Thyroid gland (tissue), 4 donors: ENCODE results near the gene CBLC. TPM values are rescaled to one million over a fixed set of nuclear protein-coding genes. Genes with fewer than 3 reads are reported as not detected.

Source experiments
- DNase-seq, 2 donors: peaks; one replicate each; pipeline ENCODE4 v3.0.0-alpha.2; 2019
- H3K27ac ChIP-seq, 3 donors: fragments of 200-600 bp; sonication (generic); 1 replicate in 2 of 3; 2 replicates in 1 of 3; pipeline ENCODE4 v1.5.1; 2016 to 2019; ENCODE audit warnings: mild to moderate bottlenecking in 1 of 3, moderate library complexity in 1 of 3
- H3K27me3 ChIP-seq: fragments of 200-600 bp; sonication (generic); one replicate; pipeline ENCODE4 v1.5.1; 2019
- H3K36me3 ChIP-seq, 2 donors: fragments of 200-600 bp; sonication (generic); one replicate each; pipeline ENCODE4 v1.5.1; 2016 to 2019
- H3K4me1 ChIP-seq, 2 donors: fragments of 200-600 bp; sonication (generic); one replicate each; pipeline ENCODE4 v1.5.1; 2017 to 2019
- H3K4me3 ChIP-seq, 3 donors: fragments of 200-600 bp; sonication (generic); replicated peaks in 1 of 3; 1 replicate in 2 of 3; 2 replicates in 1 of 3; pipeline ENCODE4 v1.5.1; 2016; ENCODE audit warnings: mild to moderate bottlenecking in 1 of 3
- H3K9me3 ChIP-seq: fragments of 200-600 bp; sonication (generic); one replicate; pipeline ENCODE4 v1.5.1; 2017
- POLR2A ChIP-seq, 2 donors: fragments of 450-650 bp; IDR thresholded peaks; one replicate each; pipeline ENCODE4 v1.6.1; 2017; ENCODE audit warnings: antibody characterized with exemption in 2 of 2, mild to moderate bottlenecking in 2 of 2, moderate library complexity in 1 of 2
- whole genome bisulfite sequencing, 2 donors: methylation state at CpG; one replicate each; pipeline ENCODE4 v1.1.5; 2017; 5-methylcytosine and 5-hydroxymethylcytosine counted together
- intact Hi-C: fragments of 100-400 bp; cut with DNase I; formaldehyde crosslinking; loops from one replicate; pipeline ENCODE4 v1.15.1; 2023
- total RNA-seq, 4 donors: library from RNA; depleted of rRNA; stranded (reverse); fragments of >200 nt; gene quantifications; one replicate each; pipeline ENCODE4 v1.2.3, GENCODE V29; 2016
- TF ChIP-seq, protein P1 (sequence below), 6 experiments: fragments of 200-600 bp in 3 of 6; fragments of 450-650 bp in 3 of 6; sonication (generic) in 3 of 6; IDR thresholded peaks; one replicate each; pipeline ENCODE4 v1.5.1; 2016 to 2019; ENCODE audit warnings: antibody characterized with exemption in 6 of 6, mild to moderate bottlenecking in 2 of 6, inconsistent platforms in 1 of 6, moderate library complexity in 1 of 6

Gene CBLC
- total RNA-seq, 4 donors from 2014 or later: 2.0 to 5.6 (median 3.1) TPM

DNA sequence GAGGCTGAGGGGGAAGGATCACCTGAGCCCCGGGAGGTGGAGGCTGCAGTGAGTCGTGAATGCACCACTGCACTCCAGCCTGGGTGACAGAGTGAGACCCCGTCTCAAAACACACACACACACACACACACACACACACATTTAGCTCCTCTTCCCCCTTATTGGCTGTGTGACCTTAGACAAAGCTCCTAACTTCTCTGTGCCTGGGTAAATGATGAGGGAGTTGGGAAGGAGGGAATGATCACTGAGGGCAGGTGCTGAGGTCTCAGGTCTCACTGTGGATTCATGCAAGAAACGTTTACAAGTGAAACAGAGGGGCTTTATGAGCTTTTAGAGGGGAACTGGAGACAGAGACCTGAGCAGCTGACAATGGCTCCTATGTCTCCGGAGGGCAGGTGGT is 46.1 kb upstream of the CBLC start:
- H3K27ac ChIP-seq: no peak overlapping the region
- no peak overlapping the region for H3K4me3 ChIP-seq
- no peaks in the 10 kb centered on the region for H3K9me3 ChIP-seq
- no peak for DNase-seq
- WGBS, 2 donors: 77 to 80% methylated on average over 4 to 5 of the region's 5 CpGs
- TF ChIP-seq, protein P1, sequence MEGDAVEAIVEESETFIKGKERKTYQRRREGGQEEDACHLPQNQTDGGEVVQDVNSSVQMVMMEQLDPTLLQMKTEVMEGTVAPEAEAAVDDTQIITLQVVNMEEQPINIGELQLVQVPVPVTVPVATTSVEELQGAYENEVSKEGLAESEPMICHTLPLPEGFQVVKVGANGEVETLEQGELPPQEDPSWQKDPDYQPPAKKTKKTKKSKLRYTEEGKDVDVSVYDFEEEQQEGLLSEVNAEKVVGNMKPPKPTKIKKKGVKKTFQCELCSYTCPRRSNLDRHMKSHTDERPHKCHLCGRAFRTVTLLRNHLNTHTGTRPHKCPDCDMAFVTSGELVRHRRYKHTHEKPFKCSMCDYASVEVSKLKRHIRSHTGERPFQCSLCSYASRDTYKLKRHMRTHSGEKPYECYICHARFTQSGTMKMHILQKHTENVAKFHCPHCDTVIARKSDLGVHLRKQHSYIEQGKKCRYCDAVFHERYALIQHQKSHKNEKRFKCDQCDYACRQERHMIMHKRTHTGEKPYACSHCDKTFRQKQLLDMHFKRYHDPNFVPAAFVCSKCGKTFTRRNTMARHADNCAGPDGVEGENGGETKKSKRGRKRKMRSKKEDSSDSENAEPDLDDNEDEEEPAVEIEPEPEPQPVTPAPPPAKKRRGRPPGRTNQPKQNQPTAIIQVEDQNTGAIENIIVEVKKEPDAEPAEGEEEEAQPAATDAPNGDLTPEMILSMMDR (IDR thresholded peaks at IDR 0.05): no peak
- no peak for TF ChIP-seq POLR2A (IDR thresholded peaks at IDR 0.05)
- no peaks in the 10 kb centered on the region for H3K27me3 ChIP-seq
- H3K4me1 ChIP-seq: peaks cover 4 to 7% of the 10 kb centered on the region in 2 donors
- no peaks in the 10 kb centered on the region for H3K36me3 ChIP-seq
- intact Hi-C loops: no loop called here

DNA sequence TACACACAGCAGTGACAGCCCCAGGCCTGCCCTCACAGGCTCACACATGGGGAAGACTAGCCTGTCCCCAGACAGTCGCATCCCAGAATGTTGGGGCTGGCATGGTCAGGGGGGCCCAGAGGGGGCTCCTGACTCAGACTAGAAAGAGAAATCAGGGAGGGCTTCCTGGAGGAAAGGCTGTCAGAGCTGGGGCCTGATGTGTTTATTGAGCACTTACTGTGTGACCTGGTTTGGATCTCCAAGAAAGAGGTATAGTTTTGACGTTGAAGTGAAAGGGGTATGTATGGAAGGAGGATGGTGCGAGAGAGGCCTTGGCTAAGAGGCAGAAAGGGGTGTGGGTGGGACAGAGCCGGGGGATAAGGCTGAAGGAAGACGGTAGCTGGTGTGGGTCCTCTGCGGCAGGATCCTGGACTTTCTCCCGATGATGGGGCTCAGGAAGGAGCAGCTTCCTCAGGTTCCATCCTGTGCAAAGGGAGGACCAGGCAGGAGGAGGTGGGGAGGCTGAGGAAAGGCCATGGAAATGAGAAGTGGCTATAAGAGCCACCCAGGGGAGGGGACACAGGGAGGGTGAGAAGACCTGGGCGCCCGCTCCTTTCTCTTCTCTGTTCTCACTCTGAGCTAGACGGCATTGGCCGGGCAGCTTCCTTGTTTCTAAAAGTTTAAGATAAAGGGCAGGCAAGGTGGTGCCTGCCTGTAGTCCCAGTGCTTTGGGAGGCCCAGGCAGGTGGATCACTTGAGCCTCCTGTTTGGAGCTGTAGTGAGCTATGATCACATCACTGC is 45.3 kb upstream of the CBLC start:
- no peaks in the 10 kb centered on the region for H3K36me3 ChIP-seq
- intact Hi-C loops: no loop called here
- H3K4me3 ChIP-seq: no peak overlapping the region
- H3K4me1 ChIP-seq: peaks cover 12 to 15% of the 10 kb centered on the region in 2 donors
- 77 to 81% methylated on average over 11 of the region's 11 CpGs for WGBS, 2 donors
- DNase-seq: no peak
- no peak overlapping the region for H3K27ac ChIP-seq
- TF ChIP-seq POLR2A (IDR thresholded peaks at IDR 0.05): no peak
- TF ChIP-seq, protein P1 (IDR thresholded peaks at IDR 0.05): no peak
- H3K27me3 ChIP-seq: no peaks in the 10 kb centered on the region
- no peaks in the 10 kb centered on the region for H3K9me3 ChIP-seq

DNA sequence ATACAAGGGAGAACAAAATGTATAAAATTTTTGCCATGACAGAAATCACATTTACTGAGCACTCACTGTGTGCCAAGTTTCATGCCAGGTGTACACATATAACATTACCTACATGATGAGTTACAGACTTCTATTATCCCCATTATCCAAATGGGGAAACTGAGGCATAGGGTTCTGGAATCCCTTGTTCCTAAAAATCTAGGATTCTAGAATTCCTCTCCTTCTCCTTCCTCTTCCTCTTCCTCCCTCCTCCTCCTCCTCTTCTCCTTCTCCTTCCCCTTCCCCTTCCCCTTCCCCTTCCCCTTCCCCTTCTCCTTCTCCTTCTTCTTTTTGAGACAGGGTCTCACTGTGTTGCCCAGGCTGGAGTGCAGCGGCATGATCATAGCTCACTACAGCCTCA is 43.3 kb upstream of the CBLC start:
- H3K4me3 ChIP-seq: no peak overlapping the region
- peaks cover 26 to 33% of the 10 kb centered on the region in 2 donors for H3K4me1 ChIP-seq
- 0 to 43% methylated on average over 1 of the region's 1 CpG for WGBS, 2 donors
- TF ChIP-seq, protein P1 (IDR thresholded peaks at IDR 0.05): no peak
- TF ChIP-seq POLR2A (IDR thresholded peaks at IDR 0.05): no peak
- no peaks in the 10 kb centered on the region for H3K27me3 ChIP-seq
- no peaks in the 10 kb centered on the region for H3K9me3 ChIP-seq
- no peak for DNase-seq
- no peak overlapping the region for H3K27ac ChIP-seq
- H3K36me3 ChIP-seq: no peaks in the 10 kb centered on the region
- intact Hi-C loops: no loop called here

DNA sequence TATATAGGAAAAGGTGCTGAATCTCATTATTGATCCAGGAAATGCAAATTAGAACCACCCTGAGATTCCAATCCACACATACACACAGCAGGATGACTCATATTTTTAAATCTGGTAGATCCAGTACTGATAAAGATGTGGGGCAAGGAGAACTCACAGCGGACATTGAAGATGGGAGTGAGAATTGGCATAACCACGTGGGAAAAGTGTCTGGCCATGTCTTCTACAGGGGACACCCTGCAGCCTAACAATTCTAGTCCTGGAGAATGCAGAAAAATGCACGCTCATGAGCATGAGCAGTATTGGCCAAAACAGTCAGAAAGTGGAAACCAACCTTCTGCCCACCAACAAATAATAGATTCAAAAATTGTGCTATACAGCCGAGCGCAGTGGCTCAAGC is 42.7 kb upstream of the CBLC start:
- no peaks in the 10 kb centered on the region for H3K36me3 ChIP-seq
- DNase-seq: no peak
- TF ChIP-seq, protein P1 (IDR thresholded peaks at IDR 0.05): no peak
- no peak for TF ChIP-seq POLR2A (IDR thresholded peaks at IDR 0.05)
- intact Hi-C loops: no loop called here
- H3K9me3 ChIP-seq: no peaks in the 10 kb centered on the region
- 80 to 92% methylated on average over 5 of the region's 5 CpGs for WGBS, 2 donors
- no peak overlapping the region for H3K27ac ChIP-seq
- peaks cover 29 to 40% of the 10 kb centered on the region in 2 donors for H3K4me1 ChIP-seq
- no peak overlapping the region for H3K4me3 ChIP-seq
- no peaks in the 10 kb centered on the region for H3K27me3 ChIP-seq

DNA sequence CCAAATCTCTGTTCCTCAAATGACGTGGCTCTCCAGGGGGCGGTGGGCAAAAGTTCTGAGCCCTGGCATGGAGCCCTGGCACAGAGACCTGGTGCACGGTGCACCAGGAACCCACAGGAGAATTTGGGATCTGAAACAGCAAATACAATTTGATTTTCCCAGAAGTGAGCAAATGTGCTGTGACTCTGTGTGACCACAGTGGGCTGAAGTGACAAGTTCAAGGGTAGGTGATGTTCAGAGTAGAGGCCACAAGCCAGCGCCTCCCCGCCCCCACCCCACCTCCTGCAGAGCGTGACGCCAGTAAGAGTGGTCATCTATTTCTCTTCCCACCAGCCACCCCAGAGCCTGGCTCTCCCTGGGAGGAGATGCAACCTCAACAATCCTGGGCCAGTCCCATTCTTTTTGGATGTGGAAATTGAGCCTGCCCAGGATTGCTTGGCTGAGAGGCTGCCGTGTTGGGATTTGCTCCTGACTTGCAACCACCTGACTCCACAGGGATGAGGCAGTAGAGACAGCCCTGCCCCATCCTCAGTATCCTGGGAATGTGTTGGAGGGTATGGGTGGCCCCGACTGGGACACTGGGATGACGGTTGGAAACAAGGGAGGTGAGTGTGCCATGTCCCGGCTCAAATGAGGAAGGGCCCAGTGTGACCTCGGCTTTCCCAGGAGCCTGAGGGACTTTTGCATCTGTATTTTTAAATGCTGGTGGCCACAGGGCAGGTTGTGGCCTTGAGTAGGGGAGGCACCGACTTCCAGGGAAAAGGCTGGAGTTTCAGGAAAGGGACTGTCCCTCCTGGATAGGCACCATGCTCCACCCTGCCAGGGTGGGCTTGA is 40.2 kb upstream of the CBLC start:
- peaks cover 51 to 63% of the 10 kb centered on the region in 2 donors for H3K4me1 ChIP-seq
- intact Hi-C loops: no loop called here
- TF ChIP-seq POLR2A (IDR thresholded peaks at IDR 0.05): no peak
- TF ChIP-seq, protein P1 (IDR thresholded peaks at IDR 0.05): no peak
- H3K27ac ChIP-seq: peak overlapping the region; percentile 70 to 97 (median 81)
- WGBS, 2 donors: 43 to 47% methylated on average over 13 of the region's 13 CpGs
- DNase-seq: peak; percentile 61 to 70
- no peaks in the 10 kb centered on the region for H3K36me3 ChIP-seq
- no peak overlapping the region for H3K4me3 ChIP-seq
- no peaks in the 10 kb centered on the region for H3K27me3 ChIP-seq
- H3K9me3 ChIP-seq: no peaks in the 10 kb centered on the region
